ENCODE data around the gene SS18. TPM values are rescaled to one million over a fixed set of nuclear protein-coding genes. Genes with fewer than 3 reads are reported as not detected.

The SS18 gene
- total RNA-seq, 4 donors from 2014 or later = 74.1 to 166 (median 84.3) TPM

DNA sequence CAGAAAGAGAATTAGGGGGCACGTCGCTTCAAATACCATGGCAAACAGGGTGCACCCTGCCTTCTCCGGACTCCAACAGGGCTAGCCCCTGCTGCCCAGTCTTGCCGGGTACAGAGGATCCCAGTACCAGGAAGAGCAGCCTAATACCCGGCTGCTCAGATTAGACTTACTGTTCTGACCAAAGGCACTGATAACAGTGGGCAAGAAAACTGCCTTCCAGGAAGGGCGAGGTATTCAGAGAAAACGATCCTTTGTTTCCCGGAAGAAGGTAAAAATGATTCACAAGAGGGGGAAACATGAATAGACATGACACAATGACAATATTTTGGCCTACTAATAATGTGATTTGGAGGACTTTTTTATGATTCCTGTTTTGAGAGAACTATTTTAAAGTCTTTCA is 99.9 kb downstream of the SS18 start:
- 91% methylated on average over 8 of the region's 8 CpGs for WGBS
- no peak for DNase-seq (ENCODE audit: extremely low spot score)
- Histone ChIP-seq H3K27me3 (no peaks in the 10 kb centered on the region), H3K4me3 (no peak overlapping the region), H3K36me3 (no peaks in the 10 kb centered on the region), H3K27ac (replicated peaks in 1 of 4) (no peak overlapping the region), H3K4me1 (no peaks in the 10 kb centered on the region), H3K9me3 (no peaks in the 10 kb centered on the region)
- intact Hi-C loops (cut with DNase I) = no loop called here
- TF ChIP-seq EP300 (IDR thresholded peaks at IDR 0.05) = no peak

DNA sequence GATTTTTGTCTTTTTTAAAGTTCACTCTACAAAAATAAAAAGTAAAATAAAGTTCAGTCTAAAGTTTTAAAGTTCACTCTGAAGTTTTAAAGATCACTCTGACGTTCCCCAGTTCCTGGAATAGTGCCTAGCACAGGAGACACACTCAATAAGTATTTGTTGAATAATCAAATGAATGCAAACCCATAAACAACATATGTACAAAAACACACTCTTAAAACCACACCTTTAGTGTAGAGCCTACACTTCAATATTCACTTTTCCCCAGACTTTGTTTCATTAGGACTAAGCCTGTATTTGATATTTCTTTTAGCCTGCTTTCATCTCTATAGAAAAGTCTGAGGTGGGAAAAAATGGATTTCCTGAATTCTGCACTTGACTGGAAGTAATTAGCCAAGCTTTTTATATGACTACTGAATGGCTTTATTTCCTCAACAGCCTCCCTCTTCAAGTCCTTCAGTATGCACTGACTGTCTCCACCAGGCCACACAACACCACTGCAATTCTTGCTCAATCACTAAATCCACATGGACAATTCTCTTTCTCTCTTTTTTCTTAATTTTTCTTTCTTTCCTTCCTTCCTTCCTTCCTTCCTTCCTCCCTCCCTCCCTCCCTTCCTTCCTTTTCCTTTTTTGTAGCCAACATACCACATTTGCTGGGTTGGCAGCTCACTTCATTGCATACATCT is 104.6 kb downstream of the SS18 start:
- WGBS = 41% methylated on average over 1 of the region's 1 CpG
- Histone ChIP-seq H3K4me1 (no peaks in the 10 kb centered on the region), H3K36me3 (no peaks in the 10 kb centered on the region), H3K27me3 (no peaks in the 10 kb centered on the region), H3K9me3 (no peaks in the 10 kb centered on the region), H3K27ac (replicated peaks in 1 of 4) (no peak overlapping the region), H3K4me3 (no peak overlapping the region)
- intact Hi-C loops (cut with DNase I) = no loop called here
- DNase-seq (ENCODE audit: extremely low spot score) = no peak
- TF ChIP-seq EP300 (IDR thresholded peaks at IDR 0.05) (no peak), POLR2A (IDR thresholded peaks at IDR 0.05; ENCODE audit: low read depth) (no peak), POLR2AphosphoS5 (IDR thresholded peaks at IDR 0.05) (no peak)
- TF ChIP-seq, protein P1, sequence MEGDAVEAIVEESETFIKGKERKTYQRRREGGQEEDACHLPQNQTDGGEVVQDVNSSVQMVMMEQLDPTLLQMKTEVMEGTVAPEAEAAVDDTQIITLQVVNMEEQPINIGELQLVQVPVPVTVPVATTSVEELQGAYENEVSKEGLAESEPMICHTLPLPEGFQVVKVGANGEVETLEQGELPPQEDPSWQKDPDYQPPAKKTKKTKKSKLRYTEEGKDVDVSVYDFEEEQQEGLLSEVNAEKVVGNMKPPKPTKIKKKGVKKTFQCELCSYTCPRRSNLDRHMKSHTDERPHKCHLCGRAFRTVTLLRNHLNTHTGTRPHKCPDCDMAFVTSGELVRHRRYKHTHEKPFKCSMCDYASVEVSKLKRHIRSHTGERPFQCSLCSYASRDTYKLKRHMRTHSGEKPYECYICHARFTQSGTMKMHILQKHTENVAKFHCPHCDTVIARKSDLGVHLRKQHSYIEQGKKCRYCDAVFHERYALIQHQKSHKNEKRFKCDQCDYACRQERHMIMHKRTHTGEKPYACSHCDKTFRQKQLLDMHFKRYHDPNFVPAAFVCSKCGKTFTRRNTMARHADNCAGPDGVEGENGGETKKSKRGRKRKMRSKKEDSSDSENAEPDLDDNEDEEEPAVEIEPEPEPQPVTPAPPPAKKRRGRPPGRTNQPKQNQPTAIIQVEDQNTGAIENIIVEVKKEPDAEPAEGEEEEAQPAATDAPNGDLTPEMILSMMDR (IDR thresholded peaks at IDR 0.05) = no peak

DNA sequence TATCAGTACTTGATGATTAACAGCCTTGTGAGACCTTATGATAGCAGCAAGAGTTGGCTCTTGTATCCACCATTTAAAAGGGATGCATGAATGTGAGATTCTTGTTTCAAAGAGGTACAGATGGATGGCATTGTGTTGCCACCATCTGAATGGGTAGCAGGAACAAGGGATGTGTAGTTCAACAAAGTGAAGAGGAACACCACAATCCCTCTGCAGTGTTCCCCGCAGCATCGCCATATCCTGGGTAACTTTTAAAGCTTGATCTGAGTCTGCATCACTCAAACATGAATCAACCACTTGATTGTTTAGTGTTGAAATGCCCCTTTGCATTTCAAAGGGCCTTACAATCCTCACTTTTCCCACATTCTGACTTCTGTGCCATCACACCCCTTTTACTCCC is 106.7 kb downstream of the SS18 start:
- no peaks in the 10 kb centered on the region for H3K27me3 ChIP-seq
- H3K4me3 ChIP-seq = no peak overlapping the region
- no peak for DNase-seq (ENCODE audit: extremely low spot score)
- WGBS = 100% methylated on average over 2 of the region's 2 CpGs
- no peak for TF ChIP-seq POLR2A (IDR thresholded peaks at IDR 0.05; ENCODE audit: low read depth)
- no peak for TF ChIP-seq EP300 (IDR thresholded peaks at IDR 0.05)
- TF ChIP-seq, protein P1 (IDR thresholded peaks at IDR 0.05) = no peak
- TF ChIP-seq POLR2AphosphoS5 (IDR thresholded peaks at IDR 0.05) = no peak
- H3K27ac ChIP-seq (replicated peaks in 1 of 4) = no peak overlapping the region
- no peaks in the 10 kb centered on the region for H3K4me1 ChIP-seq
- H3K9me3 ChIP-seq = no peaks in the 10 kb centered on the region
- intact Hi-C loops (cut with DNase I) = no loop called here
- no peaks in the 10 kb centered on the region for H3K36me3 ChIP-seq

DNA sequence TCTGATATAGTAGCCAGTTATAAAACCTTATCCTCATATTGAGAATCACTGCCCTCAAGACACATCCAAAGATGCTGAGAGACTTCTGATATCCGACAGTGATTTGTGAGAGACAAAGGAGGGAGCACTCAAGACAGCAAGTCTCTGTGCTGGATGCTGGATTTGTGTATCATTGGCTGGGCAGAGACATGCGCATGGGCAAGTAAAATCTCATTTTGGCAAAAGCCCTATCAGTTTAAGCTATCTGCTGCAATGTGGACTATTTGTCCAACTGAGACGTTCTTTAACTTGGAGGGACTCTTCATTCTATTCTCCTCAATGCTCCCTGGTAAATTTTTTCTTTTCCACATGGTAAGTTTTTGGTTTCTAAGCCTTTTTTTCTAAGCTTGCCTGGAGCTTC is 107.5 kb downstream of the SS18 start:
- DNase-seq (ENCODE audit: extremely low spot score) = no peak
- no peak overlapping the region for H3K4me3 ChIP-seq
- TF ChIP-seq EP300 (IDR thresholded peaks at IDR 0.05) = no peak
- TF ChIP-seq POLR2A (IDR thresholded peaks at IDR 0.05; ENCODE audit: low read depth) = no peak
- TF ChIP-seq, protein P1 (IDR thresholded peaks at IDR 0.05) = no peak
- no peak for TF ChIP-seq POLR2AphosphoS5 (IDR thresholded peaks at IDR 0.05)
- H3K27me3 ChIP-seq = no peaks in the 10 kb centered on the region
- intact Hi-C loops (cut with DNase I) = no loop called here
- WGBS = 93% methylated on average over 3 of the region's 3 CpGs
- no peak overlapping the region for H3K27ac ChIP-seq (replicated peaks in 1 of 4)
- H3K4me1 ChIP-seq = no peaks in the 10 kb centered on the region
- H3K36me3 ChIP-seq = no peaks in the 10 kb centered on the region
- no peaks in the 10 kb centered on the region for H3K9me3 ChIP-seq

DNA sequence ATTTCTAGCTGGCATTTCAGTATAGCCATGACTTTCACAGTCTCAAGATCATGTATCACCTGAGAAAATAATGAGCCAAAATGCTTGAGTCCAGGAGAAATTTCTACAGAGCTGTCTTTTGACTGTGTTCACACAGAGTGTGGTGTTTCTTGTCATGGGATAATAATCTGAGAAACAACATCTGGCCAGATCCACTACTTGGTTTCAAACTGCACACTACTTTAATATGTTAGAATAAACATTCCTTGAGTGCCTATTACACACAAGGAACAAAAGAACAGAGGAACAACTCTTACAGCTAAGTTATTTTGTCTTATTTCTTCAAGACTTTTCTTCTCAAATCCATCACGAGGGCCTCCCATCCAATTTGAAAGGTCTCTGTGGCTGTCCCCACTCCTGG is 108.3 kb downstream of the SS18 start:
- no peaks in the 10 kb centered on the region for H3K9me3 ChIP-seq
- 50% methylated on average over 1 of the region's 1 CpG for WGBS
- H3K4me3 ChIP-seq = no peak overlapping the region
- H3K27ac ChIP-seq (replicated peaks in 1 of 4) = no peak overlapping the region
- H3K36me3 ChIP-seq = no peaks in the 10 kb centered on the region
- intact Hi-C loops (cut with DNase I) = no loop called here
- H3K27me3 ChIP-seq = no peaks in the 10 kb centered on the region
- TF ChIP-seq POLR2AphosphoS5 (IDR thresholded peaks at IDR 0.05) (no peak), POLR2A (IDR thresholded peaks at IDR 0.05; ENCODE audit: low read depth) (no peak), EP300 (IDR thresholded peaks at IDR 0.05) (no peak)
- TF ChIP-seq, protein P1 (IDR thresholded peaks at IDR 0.05) = no peak
- no peak for DNase-seq (ENCODE audit: extremely low spot score)
- H3K4me1 ChIP-seq = no peaks in the 10 kb centered on the region

Measured in esophagus muscularis mucosa (tissue), 4 donors.